ENCODE measurements around the gene ZDHHC1.
"Not testable (repeated sequence)": the region's sequence is repeated elsewhere in the genome, so short reads cannot be mapped to it uniquely, and the experiment has no call there.

ZDHHC1 gene

GRCh38 chr16:67361038-67361437 lies 55.2 kb downstream of the ZDHHC1 start:
- DNase-seq (ENCODE audit: low spot score) = no peak

- DNase-seq (ENCODE audit: low spot score) = not testable (repeated sequence)
Observed at GRCh38 chr16:67359540-67360269, 56.6 kb downstream of the ZDHHC1 start.

- no peak for DNase-seq (ENCODE audit: low spot score)
Observed at GRCh38 chr16:67357561-67357960, 58.7 kb downstream of the ZDHHC1 start.

- DNase-seq (ENCODE audit: low spot score) = no peak
Observed at GRCh38 chr16:67356396-67356795, 59.9 kb downstream of the ZDHHC1 start.

DNA sequence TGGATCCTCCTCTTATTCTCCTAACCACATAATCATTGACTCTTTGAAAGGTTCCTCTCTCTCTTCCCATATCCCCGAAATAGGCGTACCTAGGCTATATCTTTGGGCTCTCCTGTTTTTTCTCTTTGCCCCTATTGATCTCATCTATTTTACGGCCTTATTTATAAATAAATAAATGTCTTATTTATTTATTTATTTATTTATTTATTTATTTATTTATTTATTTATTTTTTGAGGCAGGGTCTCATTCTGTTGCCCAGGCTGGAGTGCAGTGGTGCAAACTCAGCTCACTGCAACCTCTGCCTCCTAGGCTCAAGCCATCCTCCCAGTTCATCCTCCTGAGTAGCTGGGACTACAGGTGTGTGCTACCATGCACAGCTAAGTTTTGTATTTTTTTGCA lies 63.8 kb downstream of the ZDHHC1 start:
- not testable (repeated sequence) for DNase-seq (ENCODE audit: low spot score)

- DNase-seq (ENCODE audit: low spot score) = no peak
Observed at GRCh38 chr16:67350324-67350723, 66.0 kb downstream of the ZDHHC1 start.

DNA sequence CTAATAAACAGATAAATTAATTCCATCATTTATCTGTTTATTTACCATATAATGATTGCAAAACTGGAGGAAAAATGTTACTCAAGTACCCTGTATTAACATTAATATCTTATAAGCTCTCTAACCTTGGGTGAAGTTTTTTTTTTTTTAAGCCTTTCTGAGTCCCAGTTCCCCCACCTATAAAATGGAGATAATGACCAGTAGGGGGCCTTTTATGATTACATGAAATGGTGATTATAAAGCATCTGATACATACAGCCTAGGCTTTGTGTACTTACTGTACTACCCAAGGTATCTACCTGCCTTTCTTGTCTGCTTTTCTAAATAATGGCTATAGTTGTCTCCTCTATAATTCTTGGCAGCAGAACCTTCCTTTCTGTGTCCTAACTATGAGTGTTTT lies 67.1 kb downstream of the ZDHHC1 start:
- no peak for DNase-seq (ENCODE audit: low spot score)

DNA sequence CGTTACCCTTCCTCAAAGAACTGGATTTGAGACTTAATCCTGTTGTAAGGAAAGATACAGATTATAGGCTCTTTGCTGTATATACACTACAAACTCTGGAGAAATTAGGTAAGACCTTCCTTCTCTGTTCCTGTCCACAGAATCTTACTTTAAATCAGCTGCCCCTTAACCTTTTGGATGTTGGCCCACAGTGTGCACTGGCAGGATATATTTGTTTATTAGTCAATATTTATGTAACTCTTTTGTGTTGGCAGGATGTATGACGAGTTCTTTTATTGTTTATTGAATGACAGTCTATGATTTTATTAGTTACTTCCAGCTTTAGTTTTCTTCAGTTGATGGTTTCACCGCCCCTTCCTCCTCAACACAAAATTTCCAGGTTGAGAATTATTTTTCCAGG lies 69.9 kb downstream of the ZDHHC1 start:
- no peak for DNase-seq (ENCODE audit: low spot score)

DNA sequence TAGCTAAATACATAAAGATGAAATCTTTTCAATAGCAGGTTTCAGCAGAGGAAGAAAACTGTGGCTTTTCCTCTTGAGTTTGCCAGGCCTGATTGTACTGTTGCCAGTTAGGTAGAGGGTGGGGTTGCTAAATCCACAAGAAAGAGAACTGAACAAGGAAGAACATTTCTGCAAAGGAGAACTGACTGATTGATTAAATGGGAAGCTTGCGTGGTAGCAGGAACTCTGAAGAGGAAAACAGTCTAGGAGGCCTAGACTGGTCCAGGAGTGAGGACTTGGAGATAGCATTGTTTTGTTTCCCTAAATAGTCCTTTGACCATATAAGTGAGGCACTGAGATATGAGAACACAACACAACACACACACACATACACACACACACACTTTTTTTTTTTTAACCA lies 70.9 kb downstream of the ZDHHC1 start:
- no peak for DNase-seq (ENCODE audit: low spot score)

Measured in HuH-7.5 (cell line).